ENCODE results near the gene C19orf18.

- TF ChIP-seq CTCF (conservative IDR thresholded peaks at IDR 0.05 in 1 of 2, IDR thresholded peaks at IDR 0.05 in 1 of 2; ENCODE audit: low read depth in 1 of 2, low read length in 2 of 2) (no peak), EZH2 (IDR thresholded peaks at IDR 0.05; ENCODE audit: low read length, missing control alignments) (no peak)
Measured at GRCh38 chr19:57949702-57950101, 24.6 kb downstream of the C19orf18 start.
